ENCODE measurements around the gene PIP. TPM values are rescaled to one million over a fixed set of nuclear protein-coding genes. Genes with fewer than 3 reads are reported as not detected.

PIP gene
- total and polyA plus RNA-seq, 2 of the 8 experiments (the other 6 are each of a cell fraction or from before 2014, with no cell fraction given), result not detected

GRCh38 chr7:143148651-143149050 is 16.8 kb downstream of the PIP start:
- POLR2A ChIA-PET (ENCODE audit: partially characterized antibody), result no interaction called here
- Histone ChIP-seq H4K91ac (replicated peaks; ENCODE audit: insufficient read length, low read length) (no peak overlapping the region), H4K20me1 (replicated peaks in 1 of 2; ENCODE audit: control insufficient read depth in 1 of 2, insufficient read depth in 2 of 2, low read length in 2 of 2) (no peaks in the 10 kb centered on the region), H3K9me3 (ENCODE audit: insufficient read depth in 2 of 2, low read depth in 1 of 2, low read length in 1 of 2) (peaks cover 0 to 4% of the 10 kb centered on the region in 2 experiments; a peak in 1 of 4 replicates), H2BK5ac (ENCODE audit: low read depth, low read length) (no peak overlapping the region), H3K9ac (replicated peaks in 1 of 4; ENCODE audit: extremely low read depth in 1 of 4, low read depth in 3 of 4, low read length in 3 of 4) (no peak overlapping the region), H3K4me1 (replicated peaks in 1 of 4; ENCODE audit: control insufficient read depth in 3 of 4, insufficient read depth in 4 of 4, low read length in 3 of 4) (no peaks in the 10 kb centered on the region), H2BK120ac (replicated peaks; ENCODE audit: low read depth, low read length) (no peak overlapping the region), H2BK12ac (ENCODE audit: low read depth, low read length) (no peak overlapping the region), H2BK20ac (ENCODE audit: low read length) (no peak overlapping the region), H4K8ac (ENCODE audit: extremely low read depth, insufficient read depth, low read length) (no peak overlapping the region), H2BK15ac (ENCODE audit: low read length) (no peak overlapping the region), H3K23ac (ENCODE audit: insufficient read length) (no peak overlapping the region), H3K23me2 (ENCODE audit: low read depth, low read length) (no peaks in the 10 kb centered on the region), H4K5ac (ENCODE audit: insufficient read length, low read depth, low read length) (no peak overlapping the region), H3K14ac (ENCODE audit: insufficient read length) (no peak overlapping the region), H2AFZ (ENCODE audit: low read length) (no peak overlapping the region), H3K4me2 (ENCODE audit: insufficient read depth in 1 of 2, low read depth in 2 of 2, low read length in 2 of 2) (no peak overlapping the region), H3K18ac (ENCODE audit: extremely low read depth, low read length) (no peak overlapping the region), H2AK5ac (ENCODE audit: low read depth, low read length) (no peak overlapping the region), H3K79me1 (ENCODE audit: low read depth, low read length) (no peaks in the 10 kb centered on the region), H3K36me3 (ENCODE audit: control insufficient read depth in 2 of 4, insufficient read depth in 4 of 4, low read length in 3 of 4) (no peaks in the 10 kb centered on the region), H3K79me2 (ENCODE audit: control insufficient read depth in 1 of 2, insufficient read depth in 2 of 2, low read length in 2 of 2) (no peaks in the 10 kb centered on the region), H3K56ac (replicated peaks; ENCODE audit: insufficient read length, low read depth, low read length) (no peak overlapping the region), H3K4me3 (ENCODE audit: extremely low read depth in 1 of 4, insufficient read depth in 2 of 4, low read depth in 3 of 4, low read length in 4 of 4) (no peak overlapping the region), H3K27me3 (replicated peaks in 1 of 4; ENCODE audit: control insufficient read depth in 3 of 4, extremely low read depth in 1 of 4, insufficient read depth in 3 of 4, low read length in 3 of 4) (no peaks in the 10 kb centered on the region), H3K4ac (replicated peaks; ENCODE audit: insufficient read length, low read depth, low read length) (no peak overlapping the region), H3K27ac (ENCODE audit: low read depth, low read length) (no peak overlapping the region)
- CTCF ChIA-PET (ENCODE audit: partially characterized antibody), result no interaction called here
- TF ChIP-seq CTBP2 (IDR thresholded peaks at IDR 0.05; ENCODE audit: borderline replicate concordance, insufficient read depth, insufficient read length, low read length) (no peak), EZH2 (IDR thresholded peaks at IDR 0.05; ENCODE audit: low read depth, low read length, severe bottlenecking) (no peak), TAF1 (IDR thresholded peaks at IDR 0.05; ENCODE audit: low read depth, low read length) (no peak), KDM5A (IDR thresholded peaks at IDR 0.05; ENCODE audit: low read length) (no peak), TCF12 (IDR thresholded peaks at IDR 0.05; ENCODE audit: low read depth, low read length) (no peak), SIRT6 (IDR thresholded peaks at IDR 0.05; ENCODE audit: low read length) (no peak), TEAD4 (IDR thresholded peaks at IDR 0.05; ENCODE audit: low read depth, low read length) (no peak), RNF2 (IDR thresholded peaks at IDR 0.05; ENCODE audit: borderline replicate concordance, low read depth, low read length, missing control alignments, poor library complexity, severe bottlenecking) (no peak), BCL11A (IDR thresholded peaks at IDR 0.05; ENCODE audit: low read depth in 2 of 2, low read length in 2 of 2) (no peak), SRF (IDR thresholded peaks at IDR 0.05; ENCODE audit: low read depth, low read length) (no peak)
- DNase-seq (ENCODE audit: low read depth in 1 of 2, low spot score in 2 of 2) (no peak), FAIRE-seq (no peak)

All from H1 (cell line).